ENCODE results near the gene EPHB1.

GRCh38 chr3:135258916-135259315, 463.9 kb downstream of the EPHB1 start:
- TF ChIP-seq POLR2AphosphoS5 (IDR thresholded peaks at IDR 0.05) = no peak
- no peak for TF ChIP-seq CTCF (IDR thresholded peaks at IDR 0.05)

Measured in transverse colon (tissue), 4 donors.